WI38 (cell line): ENCODE results near the gene ANKRD10.

Experiments used
- H3K4me3 ChIP-seq: 2 replicates; pipeline ENCODE4 v1.5.1; 2011; ENCODE audit warnings: low read depth, mild to moderate bottlenecking, control low read depth, low read length
- CTCF ChIP-seq: IDR thresholded peaks from 2 replicates; pipeline ENCODE4 v1.5.1; 2012; ENCODE audit warnings: low read depth, mild to moderate bottlenecking, control low read depth, low read length

ANKRD10 gene

GRCh38 chr13:110830331-110830730, 84.5 kb downstream of the ANKRD10 start:
- H3K4me3 ChIP-seq = no peak overlapping the region
- TF ChIP-seq CTCF = no peak

- TF ChIP-seq CTCF = no peak
- no peak overlapping the region for H3K4me3 ChIP-seq
Measured at GRCh38 chr13:110829486-110829885, 85.4 kb downstream of the ANKRD10 start.

- TF ChIP-seq CTCF = no peak
- H3K4me3 ChIP-seq = no peak overlapping the region
Measured at GRCh38 chr13:110828705-110829104, 86.2 kb downstream of the ANKRD10 start.
